PC-9 (cell line): ENCODE results near the gene RASGRF1. TPM values are rescaled to one million over a fixed set of nuclear protein-coding genes. Genes with fewer than 3 reads are reported as not detected.

Source experiments
- BruUV-seq: library from RNA; stranded (reverse); fragments of 400-500 nt; replicated peaks from 2 replicates; lab custom pipeline; 2021; lab: Mats Ljungman, UMichigan
- CTCF ChIA-PET: fragments of 300-600 bp; sonication (Branson Sonifier 250); formaldehyde crosslinking; loops from one replicate; lab custom pipeline; 2022; ENCODE audit warnings: antibody characterized with exemption; lab: Charles Lee
- POLR2A ChIA-PET: fragments of 300-600 bp; sonication (Branson Sonifier 250); formaldehyde crosslinking; loops from one replicate; lab custom pipeline; 2022; ENCODE audit warnings: antibody characterized with exemption; ENCODE audit not compliant: unreplicated experiment; lab: Charles Lee
- DNase-seq, 2 experiments: peaks; one replicate each; pipeline versions ENCODE4 v3.0.0 to v3.0.0-alpha.2; 2015 to 2022; ENCODE audit warnings: mixed read lengths in 1 of 2
- H2AFZ ChIP-seq: fragments of 200-600 bp; sonication (generic); 2 replicates; pipeline ENCODE4 v1.8.1; 2017; ENCODE audit warnings: antibody characterized with exemption
- H3F3A ChIP-seq: fragments of 200-600 bp; sonication (generic); 2 replicates; pipeline ENCODE4 v1.8.1; 2017; ENCODE audit warnings: antibody characterized with exemption, mild to moderate bottlenecking, low read depth; ENCODE audit not compliant: insufficient read depth
- H3K27ac ChIP-seq: fragments of 200-600 bp; sonication (generic); 2 replicates; pipeline ENCODE4 v1.6.1; 2016; ENCODE audit warnings: mixed run types
- H3K27me3 ChIP-seq: fragments of 200-600 bp; sonication (generic); 2 replicates; pipeline ENCODE4 v1.6.1; 2016; ENCODE audit warnings: low read depth, mixed run types; ENCODE audit not compliant: insufficient read depth
- H3K36me3 ChIP-seq: fragments of 200-600 bp; sonication (generic); 2 replicates; pipeline ENCODE4 v1.6.1; 2016; ENCODE audit warnings: low read depth, mixed run types
- H3K4me1 ChIP-seq: fragments of 200-600 bp; sonication (generic); replicated peaks from 2 replicates; pipeline ENCODE4 v1.6.1; 2016; ENCODE audit warnings: mixed run types; ENCODE audit not compliant: insufficient read depth
- H3K4me2 ChIP-seq: fragments of 200-600 bp; sonication (generic); 2 replicates; pipeline ENCODE4 v1.6.1; 2017; ENCODE audit warnings: mixed run types
- H3K4me3 ChIP-seq: fragments of 200-600 bp; sonication (generic); 2 replicates; pipeline ENCODE4 v1.6.1; 2016; ENCODE audit warnings: mixed run types
- H3K79me2 ChIP-seq: fragments of 200-600 bp; sonication (generic); 2 replicates; pipeline ENCODE4 v1.6.1; 2017; ENCODE audit warnings: low read depth, mixed run types
- H3K9me2 ChIP-seq: fragments of 200-600 bp; sonication (generic); 2 replicates; pipeline ENCODE4 v1.8.1; 2017; ENCODE audit warnings: mild to moderate bottlenecking; ENCODE audit not compliant: insufficient read depth
- H3K9me3 ChIP-seq: fragments of 200-600 bp; sonication (generic); 2 replicates; pipeline ENCODE4 v1.8.1; 2016; ENCODE audit warnings: low read depth; ENCODE audit not compliant: insufficient read depth
- H4K20me1 ChIP-seq: fragments of 200-600 bp; sonication (generic); 2 replicates; pipeline ENCODE4 v1.8.1; 2017; ENCODE audit not compliant: insufficient read depth
- EZH2 ChIP-seq: fragments of 200-600 bp; sonication (generic); IDR thresholded peaks from 2 replicates; pipeline ENCODE4 v1.8.0; 2017; ENCODE audit warnings: antibody characterized with exemption, low read depth
- intact Hi-C: fragments of 100-400 bp; cut with micrococcal nuclease; formaldehyde crosslinking; loops from one replicate; pipeline ENCODE4 v1.10.0; 2022; ENCODE audit not compliant: unreplicated experiment
- total RNA-seq: library from RNA; stranded (reverse); gene quantifications from 2 replicates; pipeline ENCODE4 v1.2.3, GENCODE V29; 2021
- TF ChIP-seq, protein P1 (sequence below): fragments of 200-600 bp; sonication (generic); conservative IDR thresholded peaks from 2 replicates; pipeline ENCODE4 v1.6.1; 2017; ENCODE audit warnings: mixed run types, antibody characterized with exemption, mild to moderate bottlenecking, moderate library complexity

The RASGRF1 gene
- total RNA-seq, 1 experiment from 2014 or later = 6.0 TPM

DNA sequence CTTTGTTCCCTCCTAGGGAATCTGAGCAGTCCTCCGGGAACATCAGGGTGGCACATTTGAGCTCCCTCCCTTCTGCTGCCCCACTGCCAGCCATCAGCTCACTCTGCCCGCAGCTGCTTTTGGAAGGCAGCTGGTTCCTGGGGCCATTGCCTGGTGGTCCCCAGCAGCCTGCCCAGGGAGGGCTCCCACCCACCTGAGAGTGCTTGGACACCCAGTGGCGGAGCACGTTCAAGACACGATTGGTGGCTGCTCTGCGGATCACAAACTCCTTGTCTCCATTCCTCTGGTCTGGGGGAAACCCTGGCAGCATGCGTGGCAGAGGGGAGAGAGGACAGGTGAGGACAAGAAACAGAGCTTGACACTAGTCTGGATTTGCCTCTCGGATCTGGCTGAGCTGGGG lies 92.1 kb downstream of the RASGRF1 start:
- no peaks in the 10 kb centered on the region for H3K27me3 ChIP-seq
- peaks cover 5% of the 10 kb centered on the region; the same call in 1 of the 2 replicates for H3F3A ChIP-seq
- TF ChIP-seq, protein P1, sequence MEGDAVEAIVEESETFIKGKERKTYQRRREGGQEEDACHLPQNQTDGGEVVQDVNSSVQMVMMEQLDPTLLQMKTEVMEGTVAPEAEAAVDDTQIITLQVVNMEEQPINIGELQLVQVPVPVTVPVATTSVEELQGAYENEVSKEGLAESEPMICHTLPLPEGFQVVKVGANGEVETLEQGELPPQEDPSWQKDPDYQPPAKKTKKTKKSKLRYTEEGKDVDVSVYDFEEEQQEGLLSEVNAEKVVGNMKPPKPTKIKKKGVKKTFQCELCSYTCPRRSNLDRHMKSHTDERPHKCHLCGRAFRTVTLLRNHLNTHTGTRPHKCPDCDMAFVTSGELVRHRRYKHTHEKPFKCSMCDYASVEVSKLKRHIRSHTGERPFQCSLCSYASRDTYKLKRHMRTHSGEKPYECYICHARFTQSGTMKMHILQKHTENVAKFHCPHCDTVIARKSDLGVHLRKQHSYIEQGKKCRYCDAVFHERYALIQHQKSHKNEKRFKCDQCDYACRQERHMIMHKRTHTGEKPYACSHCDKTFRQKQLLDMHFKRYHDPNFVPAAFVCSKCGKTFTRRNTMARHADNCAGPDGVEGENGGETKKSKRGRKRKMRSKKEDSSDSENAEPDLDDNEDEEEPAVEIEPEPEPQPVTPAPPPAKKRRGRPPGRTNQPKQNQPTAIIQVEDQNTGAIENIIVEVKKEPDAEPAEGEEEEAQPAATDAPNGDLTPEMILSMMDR = no peak
- no peak for TF ChIP-seq EZH2
- H3K9me2 ChIP-seq = no peaks in the 10 kb centered on the region
- no peaks in the 10 kb centered on the region for H3K9me3 ChIP-seq
- no peak overlapping the region for H3K27ac ChIP-seq
- H3K36me3 ChIP-seq = no peaks in the 10 kb centered on the region
- H3K4me2 ChIP-seq = no peak overlapping the region
- no peaks in the 10 kb centered on the region for H4K20me1 ChIP-seq
- CTCF ChIA-PET = interaction anchor here (0.6 kb wide), 1 partner anchor 82 kb away, joined by 3 read pairs; no protein-coding TSS in a partner anchor
- no peaks in the 10 kb centered on the region for H3K79me2 ChIP-seq
- H2AFZ ChIP-seq = no peak overlapping the region
- H3K4me3 ChIP-seq = no peak overlapping the region
- intact Hi-C loops = no loop called here
- BruUV-seq = no TSS peak
- DNase-seq = no peak
- peaks cover 26% of the 10 kb centered on the region for H3K4me1 ChIP-seq
- POLR2A ChIA-PET = no interaction called here

GRCh38 chr15:78997981-78998499 lies 92.5 kb downstream of the RASGRF1 start:
- ChIA-PET CTCF (interaction anchor here (0.6 kb wide), 1 partner anchor 81 kb away, joined by 3 read pairs; no protein-coding TSS in a partner anchor), POLR2A (no interaction called here)
- Histone ChIP-seq H3F3A (peaks cover 5% of the 10 kb centered on the region; the same call in 1 of the 2 replicates), H3K36me3 (no peaks in the 10 kb centered on the region), H3K9me3 (no peaks in the 10 kb centered on the region), H3K4me3 (no peak overlapping the region), H3K27ac (no peak overlapping the region), H2AFZ (no peak overlapping the region), H3K27me3 (no peaks in the 10 kb centered on the region), H3K9me2 (no peaks in the 10 kb centered on the region), H3K79me2 (no peaks in the 10 kb centered on the region), H4K20me1 (no peaks in the 10 kb centered on the region), H3K4me1 (peaks cover 21% of the 10 kb centered on the region), H3K4me2 (no peak overlapping the region)
- no peak for TF ChIP-seq EZH2
- BruUV-seq = no TSS peak
- DNase-seq = no peak
- intact Hi-C loops = no loop called here

DNA sequence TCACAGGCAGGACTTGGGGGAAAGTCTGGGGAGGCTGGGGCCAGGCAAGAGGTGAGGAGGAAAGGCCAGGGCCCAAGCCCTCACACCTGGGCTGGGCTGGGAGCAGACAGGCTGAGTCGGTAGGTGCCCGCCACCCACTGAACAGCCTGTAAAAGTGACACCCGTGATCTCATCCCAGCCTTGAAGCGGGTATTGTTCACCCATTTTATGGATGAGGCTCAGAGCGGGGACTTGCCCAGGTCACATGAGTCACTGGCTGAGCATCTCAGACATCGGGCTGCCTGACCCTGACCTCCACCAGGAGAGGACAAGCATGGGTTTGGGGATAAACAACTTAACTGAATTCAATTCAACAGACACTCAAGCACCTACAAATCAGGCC lies 93.7 kb downstream of the RASGRF1 start:
- H3K4me1 ChIP-seq = peaks cover 19% of the 10 kb centered on the region
- BruUV-seq = no TSS peak
- H2AFZ ChIP-seq = no peak overlapping the region; the same call in 1 of the 2 replicates
- POLR2A ChIA-PET = no interaction called here
- H3K9me2 ChIP-seq = no peaks in the 10 kb centered on the region
- H3K4me2 ChIP-seq = peak overlapping the region; percentile 26
- peak overlapping the region; percentile 53 for H3K27ac ChIP-seq
- no peaks in the 10 kb centered on the region for H3K27me3 ChIP-seq
- H4K20me1 ChIP-seq = no peaks in the 10 kb centered on the region
- H3K9me3 ChIP-seq = no peaks in the 10 kb centered on the region
- DNase-seq = peak; percentile 35 to 74
- H3K79me2 ChIP-seq = no peaks in the 10 kb centered on the region
- no peak for TF ChIP-seq EZH2
- TF ChIP-seq, protein P1 = no peak
- no peaks in the 10 kb centered on the region for H3K36me3 ChIP-seq
- H3K4me3 ChIP-seq = no peak overlapping the region
- CTCF ChIA-PET = no interaction called here
- intact Hi-C loops = no loop called here
- H3F3A ChIP-seq = peaks cover 5% of the 10 kb centered on the region; the same call in 1 of the 2 replicates
